GM21619 (cell line): Measurements from ENCODE around the gene CNTNAP2.

Source experiments
- ATAC-seq: cut with Tn5 transposase; IDR thresholded peaks from one replicate; pipeline ENCODE4 v1.9.1; 2021; ENCODE audit not compliant: unreplicated experiment

CNTNAP2 gene

GRCh38 chr7:148212731-148213130 is 2096.1 kb downstream of the CNTNAP2 start:
- no peak for ATAC-seq

GRCh38 chr7:148214101-148214500 is 2097.5 kb downstream of the CNTNAP2 start:
- no peak for ATAC-seq

- no peak for ATAC-seq
Measured at GRCh38 chr7:148218603-148219002, 2102.0 kb downstream of the CNTNAP2 start.

- no peak for ATAC-seq
Measured at GRCh38 chr7:148222721-148223120, 2106.1 kb downstream of the CNTNAP2 start.

GRCh38 chr7:148223160-148223559 is 2106.6 kb downstream of the CNTNAP2 start:
- no peak for ATAC-seq

GRCh38 chr7:148223738-148224137 is 2107.1 kb downstream of the CNTNAP2 start:
- no peak for ATAC-seq

- ATAC-seq, result no peak
Measured at GRCh38 chr7:148230296-148230695, 2113.7 kb downstream of the CNTNAP2 start.

GRCh38 chr7:148230883-148231282 is 2114.3 kb downstream of the CNTNAP2 start:
- ATAC-seq, result no peak

GRCh38 chr7:148232784-148233183 is 2116.2 kb downstream of the CNTNAP2 start:
- ATAC-seq, result no peak

- ATAC-seq, result no peak
Measured at GRCh38 chr7:148234715-148235114, 2118.1 kb downstream of the CNTNAP2 start.

- ATAC-seq, result no peak
Measured at GRCh38 chr7:148238761-148239325, 2122.2 kb downstream of the CNTNAP2 start.

- ATAC-seq, result no peak
Measured at GRCh38 chr7:148241700-148242293, 2125.2 kb downstream of the CNTNAP2 start.

GRCh38 chr7:148242294-148242821 is 2125.8 kb downstream of the CNTNAP2 start:
- ATAC-seq, result peak; percentile 94

- ATAC-seq, result no peak
Measured at GRCh38 chr7:148245381-148245780, 2128.8 kb downstream of the CNTNAP2 start.

GRCh38 chr7:148253629-148254028 is 2137.0 kb downstream of the CNTNAP2 start:
- peak; percentile 54 for ATAC-seq

GRCh38 chr7:148255333-148255732 is 2138.7 kb downstream of the CNTNAP2 start:
- no peak for ATAC-seq

GRCh38 chr7:148256433-148256832 is 2139.8 kb downstream of the CNTNAP2 start:
- ATAC-seq, result no peak

GRCh38 chr7:148260599-148260998 is 2144.0 kb downstream of the CNTNAP2 start:
- no peak for ATAC-seq

GRCh38 chr7:148261523-148261922 is 2144.9 kb downstream of the CNTNAP2 start:
- no peak for ATAC-seq

- ATAC-seq, result no peak
Measured at GRCh38 chr7:148261996-148262688, 2145.5 kb downstream of the CNTNAP2 start.

- peak; percentile 85 for ATAC-seq
Measured at GRCh38 chr7:148262721-148263229, 2146.2 kb downstream of the CNTNAP2 start.
